AG10803 (cell line): ENCODE results near the gene RPS26.
"Not testable (repeated sequence)": the region's sequence is repeated elsewhere in the genome, so short reads cannot be mapped to it uniquely, and the experiment has no call there.

Experiments used
- DNase-seq: peaks from one replicate; pipeline ENCODE4 v3.0.0; 2010; ENCODE audit warnings: low read depth
- H3K4me3 ChIP-seq: 2 replicates; pipeline ENCODE4 v1.5.1; 2011; ENCODE audit warnings: mild to moderate bottlenecking, low read length, control low read depth
- CTCF ChIP-seq: conservative IDR thresholded peaks from 2 replicates; pipeline ENCODE4 v1.5.1; 2011; ENCODE audit warnings: mild to moderate bottlenecking, low read length, control low read depth, inconsistent platforms

RPS26 gene

GRCh38 chr12:56029666-56030293, 11.9 kb upstream of the RPS26 start:
- DNase-seq, result peak; percentile 68
- H3K4me3 ChIP-seq, result no peak overlapping the region
- TF ChIP-seq CTCF, result peak; percentile 84

- no peak overlapping the region for H3K4me3 ChIP-seq
- no peak for TF ChIP-seq CTCF
- DNase-seq, result no peak
Measured at GRCh38 chr12:56031987-56032386, 9.7 kb upstream of the RPS26 start.

- no peak overlapping the region for H3K4me3 ChIP-seq
- TF ChIP-seq CTCF, result no peak
- DNase-seq, result no peak
Measured at GRCh38 chr12:56034586-56035332, 7.0 kb upstream of the RPS26 start.

GRCh38 chr12:56037161-56037560, 4.6 kb upstream of the RPS26 start:
- TF ChIP-seq CTCF, result no peak

GRCh38 chr12:56038022-56038655, 3.6 kb upstream of the RPS26 start:
- no peak for DNase-seq
- TF ChIP-seq CTCF, result no peak
- no peak overlapping the region for H3K4me3 ChIP-seq

More at GRCh38 chr12:56037161-56037560, 4.6 kb upstream of the RPS26 start:
- DNase-seq, result no peak
- no peak overlapping the region for H3K4me3 ChIP-seq

- DNase-seq, result no peak
- no peak for TF ChIP-seq CTCF
- H3K4me3 ChIP-seq, result no peak overlapping the region
Measured at GRCh38 chr12:56040151-56040550, 1.6 kb upstream of the RPS26 start.

GRCh38 chr12:56040963-56041551, 661 bp upstream of the RPS26 start:
- no peak for TF ChIP-seq CTCF
- H3K4me3 ChIP-seq, result peak overlapping the region; percentile 70
- no peak for DNase-seq

GRCh38 chr12:56042430-56042813, 704 bp downstream of the RPS26 start:
- not testable (repeated sequence) for DNase-seq
- peak overlapping the region; percentile 70 for H3K4me3 ChIP-seq
